GM12878 (cell line): ENCODE results near the gene MRRF. TPM values are rescaled to one million over a fixed set of nuclear protein-coding genes. Genes with fewer than 3 reads are reported as not detected.
A peak's percentile ranks its signal among the peaks of the same experiment; 100 is the strongest.

Source experiments
- BACH1 ChIP-seq: fragments of 450-650 bp; IDR thresholded peaks from 2 replicates; pipeline ENCODE4 v1.6.1; 2017; ENCODE audit warnings: mild to moderate bottlenecking, borderline replicate concordance
- BRCA1 ChIP-seq: IDR thresholded peaks from 2 replicates; pipeline ENCODE4 v1.6.1; 2011; ENCODE audit warnings: low read depth, low read length, improper control_type of control experiment
- CBFB ChIP-seq: IDR thresholded peaks from 2 replicates; pipeline ENCODE4 v1.6.1; 2016; ENCODE audit warnings: antibody characterized with exemption, low read depth
- CBX3 ChIP-seq: fragments of 200-600 bp; sonication (generic); IDR thresholded peaks from 2 replicates; pipeline ENCODE4 v1.6.1; 2016; ENCODE audit warnings: low read depth, borderline replicate concordance
- CHD2 ChIP-seq: IDR thresholded peaks from 2 replicates; pipeline ENCODE4 v1.6.1; 2011; ENCODE audit warnings: low read depth, low read length, improper control_type of control experiment, borderline replicate concordance
- EGR1 ChIP-seq, 2 experiments: IDR thresholded peaks; 1 replicate in 1 of 2; 2 replicates in 1 of 2; pipeline ENCODE4 v1.6.1; 2011 to 2012; ENCODE audit warnings: low read depth in 2 of 2, low read length in 2 of 2, borderline replicate concordance in 1 of 2, mild to moderate bottlenecking in 1 of 2, moderate library complexity in 1 of 2
- ESRRA ChIP-seq: IDR thresholded peaks from 2 replicates; pipeline ENCODE4 v1.6.1; 2012; ENCODE audit warnings: mild to moderate bottlenecking, low read length, improper control_type of control experiment
- GABPA ChIP-seq: IDR thresholded peaks from 2 replicates; pipeline ENCODE4 v1.6.1; 2014; ENCODE audit warnings: antibody characterized with exemption, low read depth, mild to moderate bottlenecking, inconsistent platforms
- GATAD2B ChIP-seq: fragments of 450-650 bp; conservative IDR thresholded peaks from 2 replicates; pipeline ENCODE4 v1.6.1; 2017; ENCODE audit warnings: low read depth, mild to moderate bottlenecking, moderate library complexity
- HCFC1 ChIP-seq: fragments of 150-350 bp; IDR thresholded peaks from 2 replicates; pipeline ENCODE4 v1.6.1; 2014; ENCODE audit warnings: low read length
- IKZF2 ChIP-seq, 2 experiments: fragments of 450-650 bp; IDR thresholded peaks; 2 replicates each; pipeline ENCODE4 v1.6.1; 2017; ENCODE audit warnings: mild to moderate bottlenecking in 2 of 2, moderate library complexity in 2 of 2
- JUNB ChIP-seq: IDR thresholded peaks from 2 replicates; pipeline ENCODE4 v1.6.1; 2016; ENCODE audit warnings: antibody characterized with exemption, mild to moderate bottlenecking
- MEF2A ChIP-seq: IDR thresholded peaks from 2 replicates; pipeline ENCODE4 v1.6.1; 2011; ENCODE audit warnings: low read depth, mild to moderate bottlenecking, low read length, moderate library complexity; ENCODE audit not compliant: insufficient read depth
- MYC ChIP-seq: IDR thresholded peaks from 2 replicates; pipeline ENCODE4 v1.6.1; 2011; ENCODE audit warnings: mild to moderate bottlenecking, low read length, moderate library complexity, inconsistent platforms; ENCODE audit not compliant: insufficient read depth, insufficient replicate concordance, insufficient read length, severe bottlenecking
- NBN ChIP-seq: fragments of 450-650 bp; IDR thresholded peaks from 2 replicates; pipeline ENCODE4 v1.6.1; 2016
- NR2C2 ChIP-seq: IDR thresholded peaks from 2 replicates; pipeline ENCODE4 v1.6.1; 2011; ENCODE audit warnings: borderline replicate concordance, low read depth; ENCODE audit not compliant: control insufficient read depth, insufficient read length
- POLR2AphosphoS2 ChIP-seq: IDR thresholded peaks from 2 replicates; pipeline ENCODE4 v1.6.1; 2011; ENCODE audit warnings: low read depth, mild to moderate bottlenecking, low read length, improper control_type of control experiment, moderate library complexity
- RAD21 ChIP-seq: IDR thresholded peaks from 2 replicates; pipeline ENCODE4 v1.6.1; 2011; ENCODE audit warnings: mild to moderate bottlenecking, low read depth, low read length, moderate library complexity; ENCODE audit not compliant: insufficient read depth
- RELA ChIP-seq: fragments of 450-650 bp; IDR thresholded peaks from 2 replicates; pipeline ENCODE4 v1.8.0; 2014; ENCODE audit warnings: borderline replicate concordance; ENCODE audit not compliant: partially characterized antibody
- RELB ChIP-seq: fragments of 450-650 bp; IDR thresholded peaks from 2 replicates; pipeline ENCODE4 v1.6.1; 2017; ENCODE audit warnings: low read depth, mild to moderate bottlenecking, moderate library complexity
- SIX5 ChIP-seq: IDR thresholded peaks from 2 replicates; pipeline ENCODE4 v1.6.1; 2011; ENCODE audit warnings: mild to moderate bottlenecking, low read depth, low read length, moderate library complexity; ENCODE audit not compliant: severe bottlenecking
- SP1 ChIP-seq: IDR thresholded peaks from one replicate; pipeline ENCODE4 v1.6.1; 2011; ENCODE audit warnings: low read depth, low read length
- SREBF2 ChIP-seq: IDR thresholded peaks from 2 replicates; pipeline ENCODE4 v1.6.1; 2012; ENCODE audit warnings: mild to moderate bottlenecking, low read length
- STAT3 ChIP-seq: IDR thresholded peaks from 2 replicates; pipeline ENCODE4 v1.6.1; 2011; ENCODE audit warnings: low read depth, low read length, improper control_type of control experiment
- TAF1 ChIP-seq: IDR thresholded peaks from 2 replicates; pipeline ENCODE4 v1.6.1; 2011; ENCODE audit warnings: mild to moderate bottlenecking, low read depth, low read length, borderline replicate concordance
- TBL1XR1 ChIP-seq: IDR thresholded peaks from 2 replicates; pipeline ENCODE4 v1.6.1; 2012; ENCODE audit warnings: low read depth, low read length, improper control_type of control experiment
- ZNF24 ChIP-seq: fragments of 450-650 bp; IDR thresholded peaks from 2 replicates; pipeline ENCODE4 v1.6.1; 2017; ENCODE audit warnings: antibody characterized with exemption, mild to moderate bottlenecking
- ZSCAN29 ChIP-seq: fragments of 450-650 bp; IDR thresholded peaks from 2 replicates; pipeline ENCODE4 v1.6.1; 2017; ENCODE audit warnings: mild to moderate bottlenecking, moderate library complexity
- polyA plus RNA-seq, 11 experiments: library from polyadenylated mRNA; depleted of rRNA in 4 of 11; unstranded in 6 of 11; stranded (reverse) in 5 of 11; fragments of >200 nt; fragmentation: Nextera tagmentation in 4 of 11; fragmentation: Illumina TruSeq in 1 of 11; extraction: Ambion mirVana in 4 of 11; extraction: Trizol in 1 of 11; gene quantifications; 1 replicate in 1 of 11; 2 replicates in 10 of 11; pipeline versions ENCODE4 v1.2.1 to v1.2.3, GENCODE V29; 2011 to 2016; ENCODE audit warnings: inconsistent platforms in 2 of 11, missing spikeins in 2 of 11, low read depth in 1 of 11
- total RNA-seq, 4 experiments: library from RNA; depleted of rRNA in 3 of 4; stranded (reverse); fragments of >200 nt in 3 of 4; fragmentation: Illumina TruSeq in 1 of 4; extraction: Trizol in 1 of 4; gene quantifications; 2 replicates each; pipeline versions ENCODE4 v1.2.1 to v1.2.3, GENCODE V29; 2013 to 2021
- TF ChIP-seq, protein P1 (sequence below): IDR thresholded peaks from 2 replicates; pipeline ENCODE4 v1.6.1; 2011; ENCODE audit warnings: mild to moderate bottlenecking, low read depth, low read length, moderate library complexity; ENCODE audit not compliant: insufficient replicate concordance

MRRF gene
- total and polyA plus RNA-seq, 10 of the 15 experiments (the other 5 are each of a cell fraction or from before 2014, with no cell fraction given): 64.8 to 112 (median 76.4) TPM

- TF ChIP-seq, protein P1, sequence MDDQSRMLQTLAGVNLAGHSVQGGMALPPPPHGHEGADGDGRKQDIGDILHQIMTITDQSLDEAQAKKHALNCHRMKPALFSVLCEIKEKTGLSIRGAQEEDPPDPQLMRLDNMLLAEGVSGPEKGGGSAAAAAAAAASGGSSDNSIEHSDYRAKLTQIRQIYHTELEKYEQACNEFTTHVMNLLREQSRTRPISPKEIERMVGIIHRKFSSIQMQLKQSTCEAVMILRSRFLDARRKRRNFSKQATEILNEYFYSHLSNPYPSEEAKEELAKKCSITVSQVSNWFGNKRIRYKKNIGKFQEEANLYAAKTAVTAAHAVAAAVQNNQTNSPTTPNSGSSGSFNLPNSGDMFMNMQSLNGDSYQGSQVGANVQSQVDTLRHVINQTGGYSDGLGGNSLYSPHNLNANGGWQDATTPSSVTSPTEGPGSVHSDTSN: peak; percentile 28
- TF ChIP-seq MEF2A (no peak), IKZF2 (IDR thresholded peaks at IDR 0.05) (peak in 1 of 2 experiments; percentile 56; a peak in 1 of 4 replicates), TAF1 (peak; percentile 73; the same call in 1 of the 2 replicates), SREBF2 (no peak), SP1 (peak; percentile 61), SIX5 (peak; percentile 29), NBN (peak; percentile 100), CHD2 (0 out of 2 replicates have a peak, but pooled peaks have one; percentile 67), HCFC1 (peak; percentile 69), BACH1 (peak; percentile 81), RAD21 (no peak), RELB (peak; percentile 57; the same call in 1 of the 2 replicates), ZSCAN29 (peak; percentile 78; the same call in 1 of the 2 replicates), MYC (peak; percentile 85), GATAD2B (0 out of 2 replicates have a peak, but pooled peaks have one; percentile 53), RELA (peak; percentile 84), ESRRA (peak; percentile 63; the same call in 1 of the 2 replicates), ZNF24 (no peak), EGR1 (IDR thresholded peaks at IDR 0.05; ENCODE audit: borderline replicate concordance in 1 of 2, low read depth in 2 of 2, low read length in 2 of 2) (peak in 1 of 2 experiments; percentile 89; a peak in 1 of 3 replicates), CBX3 (no peak), NR2C2 (no peak), TBL1XR1 (no peak), BRCA1 (peak; percentile 60; the same call in 1 of the 2 replicates), GABPA (peak; percentile 30; the same call in 1 of the 2 replicates), CBFB (peak; percentile 87), JUNB (no peak), POLR2AphosphoS2 (peak; percentile 68), STAT3 (no peak)
Measured at GRCh38 chr9:122264360-122265148, at the start of gene MRRF, which contains the start of gene RBM18 (continued).
